ENCODE data around the gene TIGD1.

The TIGD1 gene

DNA sequence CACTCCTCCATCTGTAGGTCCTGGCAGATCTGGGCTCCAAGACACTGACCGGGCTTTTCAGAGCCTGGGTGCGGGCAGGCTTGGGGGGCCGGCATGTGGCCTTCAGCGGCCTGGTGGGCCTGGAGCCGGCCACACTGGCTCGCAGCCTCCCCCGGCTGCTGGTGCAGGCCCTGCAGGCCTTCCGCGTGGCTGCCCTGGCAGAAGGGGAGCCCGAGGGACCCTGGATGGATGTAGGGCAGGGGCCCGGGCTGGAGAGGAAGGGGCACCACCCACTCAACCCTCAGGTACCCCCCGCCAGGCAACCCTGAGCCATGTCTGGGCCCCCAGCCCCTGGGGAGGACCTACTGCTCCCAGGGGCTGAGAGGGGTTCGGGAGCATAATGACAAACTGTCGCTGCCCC, 25.2 kb downstream of the TIGD1 start:
- TF ChIP-seq, protein P1, sequence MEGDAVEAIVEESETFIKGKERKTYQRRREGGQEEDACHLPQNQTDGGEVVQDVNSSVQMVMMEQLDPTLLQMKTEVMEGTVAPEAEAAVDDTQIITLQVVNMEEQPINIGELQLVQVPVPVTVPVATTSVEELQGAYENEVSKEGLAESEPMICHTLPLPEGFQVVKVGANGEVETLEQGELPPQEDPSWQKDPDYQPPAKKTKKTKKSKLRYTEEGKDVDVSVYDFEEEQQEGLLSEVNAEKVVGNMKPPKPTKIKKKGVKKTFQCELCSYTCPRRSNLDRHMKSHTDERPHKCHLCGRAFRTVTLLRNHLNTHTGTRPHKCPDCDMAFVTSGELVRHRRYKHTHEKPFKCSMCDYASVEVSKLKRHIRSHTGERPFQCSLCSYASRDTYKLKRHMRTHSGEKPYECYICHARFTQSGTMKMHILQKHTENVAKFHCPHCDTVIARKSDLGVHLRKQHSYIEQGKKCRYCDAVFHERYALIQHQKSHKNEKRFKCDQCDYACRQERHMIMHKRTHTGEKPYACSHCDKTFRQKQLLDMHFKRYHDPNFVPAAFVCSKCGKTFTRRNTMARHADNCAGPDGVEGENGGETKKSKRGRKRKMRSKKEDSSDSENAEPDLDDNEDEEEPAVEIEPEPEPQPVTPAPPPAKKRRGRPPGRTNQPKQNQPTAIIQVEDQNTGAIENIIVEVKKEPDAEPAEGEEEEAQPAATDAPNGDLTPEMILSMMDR (IDR thresholded peaks at IDR 0.05; ENCODE audit: control insufficient read depth, insufficient read depth, low read depth, low read length, missing control alignments): no peak
- DNase-seq (ENCODE audit: low read depth): no peak
- H3K4me3 ChIP-seq (ENCODE audit: control insufficient read depth, low read depth, low read length): no peak overlapping the region

DNA sequence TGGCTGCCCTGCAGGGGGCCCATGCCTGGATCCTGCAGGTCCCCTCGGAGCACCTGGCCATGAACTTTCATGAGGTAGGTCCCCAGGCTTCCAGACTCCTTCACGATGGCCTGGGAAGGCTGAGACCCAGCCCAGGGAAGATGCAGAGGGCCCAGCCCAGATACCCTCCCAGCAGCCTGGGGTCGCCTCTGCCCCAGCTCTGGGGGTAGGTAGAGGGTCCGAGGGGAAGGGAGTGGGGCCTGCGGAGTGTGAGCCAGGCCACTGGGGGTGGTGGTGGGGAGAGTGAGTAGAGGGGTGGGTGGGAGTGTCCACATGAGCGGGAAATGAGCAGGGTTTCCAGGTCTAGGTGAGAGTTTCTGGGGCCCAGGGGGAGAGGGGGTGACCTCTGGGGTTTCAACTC, 25.6 kb downstream of the TIGD1 start:
- TF ChIP-seq, protein P1 (IDR thresholded peaks at IDR 0.05; ENCODE audit: control insufficient read depth, insufficient read depth, low read depth, low read length, missing control alignments): no peak
- no peak overlapping the region for H3K4me3 ChIP-seq (ENCODE audit: control insufficient read depth, low read depth, low read length)
- DNase-seq (ENCODE audit: low read depth): no peak

DNA sequence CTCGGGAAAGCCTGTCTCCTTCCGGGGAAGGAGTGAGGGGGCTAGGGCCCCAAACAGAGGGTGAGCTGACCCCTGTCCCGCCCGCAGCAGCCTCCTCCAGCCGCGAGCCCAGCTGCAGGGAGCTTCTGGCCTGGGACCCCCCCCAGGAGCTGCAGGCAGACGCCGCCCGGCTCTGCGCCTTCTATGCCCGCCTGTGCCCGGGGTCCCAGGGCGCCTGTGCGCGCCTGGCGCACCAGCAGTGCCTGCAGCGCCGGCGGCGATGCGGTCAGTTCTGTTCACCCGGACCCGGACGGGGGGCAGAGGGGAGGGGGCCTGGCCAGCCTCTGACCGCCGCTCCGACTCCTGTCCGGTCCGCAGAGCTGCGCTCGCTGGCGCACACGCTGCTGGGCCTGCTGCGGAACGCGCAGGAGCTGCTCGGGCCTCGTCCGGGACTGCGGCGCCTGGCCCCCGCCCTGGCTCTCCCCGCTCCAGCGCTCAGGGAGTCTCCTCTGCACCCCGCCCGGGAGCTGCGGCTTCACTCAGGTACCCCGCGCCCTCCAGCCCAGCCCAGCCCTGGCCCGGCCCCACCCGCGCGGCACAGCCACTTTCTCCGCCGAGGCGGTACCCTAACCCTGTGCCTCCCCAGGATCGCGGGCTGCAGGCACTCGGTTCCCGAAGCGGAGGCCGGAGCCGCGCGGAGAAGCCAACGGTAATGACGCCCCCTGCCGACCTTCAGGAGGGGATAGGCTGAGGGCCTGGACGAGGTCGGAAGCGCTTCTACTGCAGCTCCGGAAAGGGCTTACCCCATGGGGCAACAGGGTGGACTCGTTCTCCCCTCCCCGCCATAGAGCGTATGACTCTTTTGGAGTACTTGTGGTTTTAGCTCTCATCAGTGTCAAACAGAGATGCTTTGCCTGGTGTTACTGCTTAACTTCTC, 26.4 kb downstream of the TIGD1 start:
- TF ChIP-seq, protein P1 (IDR thresholded peaks at IDR 0.05; ENCODE audit: control insufficient read depth, insufficient read depth, low read depth, low read length, missing control alignments): peak; percentile 28
- no peak overlapping the region for H3K4me3 ChIP-seq (ENCODE audit: control insufficient read depth, low read depth, low read length)
- DNase-seq (ENCODE audit: low read depth): no peak

DNA sequence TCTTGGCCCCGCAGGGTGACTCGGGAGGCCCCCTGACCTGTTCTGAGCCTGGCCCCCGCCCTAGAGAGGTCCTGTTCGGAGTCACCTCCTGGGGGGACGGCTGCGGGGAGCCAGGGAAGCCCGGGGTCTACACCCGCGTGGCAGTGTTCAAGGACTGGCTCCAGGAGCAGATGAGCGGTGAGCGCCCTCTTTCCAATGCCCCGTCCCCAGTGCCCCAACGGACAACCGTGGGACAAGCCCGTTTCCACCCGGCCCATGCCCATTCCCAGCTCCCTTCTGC, 27.0 kb downstream of the TIGD1 start:
- H3K4me3 ChIP-seq (ENCODE audit: control insufficient read depth, low read depth, low read length): no peak overlapping the region
- no peak for DNase-seq (ENCODE audit: low read depth)
- TF ChIP-seq, protein P1 (IDR thresholded peaks at IDR 0.05; ENCODE audit: control insufficient read depth, insufficient read depth, low read depth, low read length, missing control alignments): no peak

- TF ChIP-seq, protein P1 (IDR thresholded peaks at IDR 0.05; ENCODE audit: control insufficient read depth, insufficient read depth, low read depth, low read length, missing control alignments): no peak
- no peak for DNase-seq (ENCODE audit: low read depth)
- no peak overlapping the region for H3K4me3 ChIP-seq (ENCODE audit: control insufficient read depth, low read depth, low read length)
Observed at GRCh38 chr2:232522623-232523401, 27.5 kb downstream of the TIGD1 start.

DNA sequence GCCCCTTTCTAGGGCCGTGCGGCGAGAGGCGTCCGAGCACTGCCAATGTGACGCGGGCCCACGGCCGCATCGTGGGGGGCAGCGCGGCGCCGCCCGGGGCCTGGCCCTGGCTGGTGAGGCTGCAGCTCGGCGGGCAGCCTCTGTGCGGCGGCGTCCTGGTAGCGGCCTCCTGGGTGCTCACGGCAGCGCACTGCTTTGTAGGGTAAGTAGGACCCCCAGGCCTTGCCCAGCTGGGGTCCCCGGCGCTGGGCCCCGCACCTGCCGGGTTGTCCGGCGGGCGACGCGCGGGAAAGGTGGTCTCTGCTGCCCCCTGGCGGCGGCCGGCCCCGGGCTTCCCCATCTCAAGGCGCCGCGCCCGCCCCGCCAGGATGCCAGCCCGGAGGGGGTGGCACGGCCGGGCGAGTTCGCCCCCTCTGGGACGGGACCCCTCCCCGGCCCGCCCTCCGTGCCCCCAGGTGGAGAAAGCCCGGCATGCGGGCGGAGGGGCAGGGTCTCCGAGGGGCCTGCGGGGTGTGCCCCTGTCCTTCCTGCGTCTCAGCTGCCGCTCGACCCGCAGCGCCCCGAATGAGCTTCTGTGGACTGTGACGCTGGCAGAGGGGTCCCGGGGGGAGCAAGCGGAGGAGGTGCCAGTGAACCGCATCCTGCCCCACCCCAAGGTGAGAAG, 28.3 kb downstream of the TIGD1 start:
- TF ChIP-seq, protein P1 (IDR thresholded peaks at IDR 0.05; ENCODE audit: control insufficient read depth, insufficient read depth, low read depth, low read length, missing control alignments): peak; percentile 38
- no peak for DNase-seq (ENCODE audit: low read depth)
- H3K4me3 ChIP-seq (ENCODE audit: control insufficient read depth, low read depth, low read length): no peak overlapping the region

Measured in AG09309 (cell line).